Measurements from ENCODE around the gene GALNS. TPM values are rescaled to one million over a fixed set of nuclear protein-coding genes. Genes with fewer than 3 reads are reported as not detected.

GALNS gene
- total and polyA plus RNA-seq, 2 of the 8 experiments (the other 6 are each of a cell fraction or from before 2014, with no cell fraction given), result 8.9 to 17.8 TPM

- peak overlapping the region; percentile 78; the same call in 1 of the 2 replicates for H2BK5ac ChIP-seq (ENCODE audit: low read depth, low read length)
- H3K23ac ChIP-seq (ENCODE audit: insufficient read length), result no peak overlapping the region
- H2BK120ac ChIP-seq (replicated peaks; ENCODE audit: low read depth, low read length), result no peak overlapping the region
- TF ChIP-seq SP2 (IDR thresholded peaks at IDR 0.05; ENCODE audit: low read length) (no peak), RAD21 (IDR thresholded peaks at IDR 0.05 in 1 of 2, conservative IDR thresholded peaks at IDR 0.05 in 1 of 2; ENCODE audit: low read depth in 2 of 2, low read length in 2 of 2) (no peak), USF2 (IDR thresholded peaks at IDR 0.05; ENCODE audit: low read length) (no peak), BRCA1 (IDR thresholded peaks at IDR 0.05; ENCODE audit: low read depth, low read length) (no peak), RXRA (IDR thresholded peaks at IDR 0.05; ENCODE audit: insufficient read depth, low read depth, low read length) (no peak), POU5F1 (IDR thresholded peaks at IDR 0.05; ENCODE audit: low read depth, low read length) (no peak), SIX5 (IDR thresholded peaks at IDR 0.05; ENCODE audit: low read depth, low read length) (no peak), KDM4A (IDR thresholded peaks at IDR 0.05; ENCODE audit: low read depth, low read length, severe bottlenecking) (no peak), CEBPB (IDR thresholded peaks at IDR 0.05; ENCODE audit: low read depth, low read length) (no peak), ATF3 (IDR thresholded peaks at IDR 0.05; ENCODE audit: insufficient read depth, low read depth, low read length) (no peak), MAX (IDR thresholded peaks at IDR 0.05) (no peak)
- H2BK15ac ChIP-seq (ENCODE audit: low read length), result peak overlapping the region; percentile 75
- no peak overlapping the region for H3K4me2 ChIP-seq (ENCODE audit: insufficient read depth in 1 of 2, low read depth in 2 of 2, low read length in 2 of 2)
- DNase-seq (ENCODE audit: low read depth in 1 of 2, low spot score in 2 of 2), result no peak
- H3K36me3 ChIP-seq (ENCODE audit: control insufficient read depth in 2 of 4, insufficient read depth in 4 of 4, low read length in 3 of 4), result no peaks in the 10 kb centered on the region
- peak overlapping the region; percentile 46 for H3K4ac ChIP-seq (replicated peaks; ENCODE audit: insufficient read length, low read depth, low read length)
- H3K79me1 ChIP-seq (ENCODE audit: low read depth, low read length), result no peaks in the 10 kb centered on the region
- peak overlapping the region; percentile 98 for H4K91ac ChIP-seq (replicated peaks; ENCODE audit: insufficient read length, low read length)
- no peak overlapping the region; the same call in 1 of the 2 replicates for H2AK5ac ChIP-seq (ENCODE audit: low read depth, low read length)
- no peaks in the 10 kb centered on the region for H4K20me1 ChIP-seq (replicated peaks in 1 of 2; ENCODE audit: control insufficient read depth in 1 of 2, insufficient read depth in 2 of 2, low read length in 2 of 2)
- no peaks in the 10 kb centered on the region; a peak in 1 of 7 replicates for H3K27me3 ChIP-seq (replicated peaks in 1 of 4; ENCODE audit: control insufficient read depth in 3 of 4, extremely low read depth in 1 of 4, insufficient read depth in 3 of 4, low read length in 3 of 4)
- peak overlapping the region; percentile 97; the same call in 1 of the 2 replicates for H2BK12ac ChIP-seq (ENCODE audit: low read depth, low read length)
- no peak overlapping the region for H3K27ac ChIP-seq (ENCODE audit: low read depth, low read length)
- 83% methylated on average over 10 of the region's 13 CpGs; no CpG with 5 or more reads in 1 of the 2 experiments for WGBS, 2 experiments (ENCODE audit: extremely low coverage in 1 of 2, insufficient coverage in 1 of 2, insufficient read length in 1 of 2, insufficient replicate concordance in 2 of 2, low coverage in 1 of 2, low lambda C conversion rate in 2 of 2, missing lambda C conversion rate in 1 of 2)
- H3K23me2 ChIP-seq (ENCODE audit: low read depth, low read length), result no peaks in the 10 kb centered on the region; the same call in 1 of the 2 replicates
- ChIA-PET CTCF (ENCODE audit: partially characterized antibody) (interaction anchor here (0.6 to 1.8 kb wide), 7 partner anchors 8 to 497 kb away, joined by 3 to 8 read pairs (median 5); no protein-coding TSS in a partner anchor), POLR2A (ENCODE audit: partially characterized antibody) (interaction anchor here (0.6 to 2.5 kb wide), 5 partner anchors 9 to 43 kb away, joined by 3 to 6 read pairs (median 3); no protein-coding TSS in a partner anchor)
- H4K8ac ChIP-seq (ENCODE audit: extremely low read depth, insufficient read depth, low read length), result peak overlapping the region; percentile 71
- H3K4me3 ChIP-seq (ENCODE audit: extremely low read depth in 1 of 4, insufficient read depth in 2 of 4, low read depth in 3 of 4, low read length in 4 of 4), result no peak overlapping the region; a peak in 1 of 8 replicates
- H3K18ac ChIP-seq (ENCODE audit: extremely low read depth, low read length), result peak overlapping the region; percentile 9
- H3K9ac ChIP-seq (replicated peaks in 1 of 4; ENCODE audit: extremely low read depth in 1 of 4, low read depth in 3 of 4, low read length in 3 of 4), result no peak overlapping the region
- no peaks in the 10 kb centered on the region for H3K79me2 ChIP-seq (ENCODE audit: control insufficient read depth in 1 of 2, insufficient read depth in 2 of 2, low read length in 2 of 2)
- peaks cover 0 to 26% (median 18%) of the 10 kb centered on the region in 4 experiments; a peak in 6 of 7 replicates for H3K4me1 ChIP-seq (replicated peaks in 1 of 4; ENCODE audit: control insufficient read depth in 3 of 4, insufficient read depth in 4 of 4, low read length in 3 of 4)
- no peaks in the 10 kb centered on the region for H3K9me3 ChIP-seq (ENCODE audit: insufficient read depth in 2 of 2, low read depth in 1 of 2, low read length in 1 of 2)
- H3K56ac ChIP-seq (replicated peaks; ENCODE audit: insufficient read length, low read depth, low read length), result no peak overlapping the region
- no peak for FAIRE-seq
- no peak overlapping the region for H2AFZ ChIP-seq (ENCODE audit: low read length)
- H3K14ac ChIP-seq (ENCODE audit: insufficient read length), result no peak overlapping the region
- H2BK20ac ChIP-seq (ENCODE audit: low read length), result 0 out of 2 replicates have a peak overlapping the region, but pooled peaks have one; percentile 48
- H4K5ac ChIP-seq (ENCODE audit: insufficient read length, low read depth, low read length), result peak overlapping the region; percentile 4
Measured at GRCh38 chr16:88792078-88792550, 64.6 kb downstream of the GALNS start.
